ENCODE results near the gene ABCA4.

The ABCA4 gene

DNA sequence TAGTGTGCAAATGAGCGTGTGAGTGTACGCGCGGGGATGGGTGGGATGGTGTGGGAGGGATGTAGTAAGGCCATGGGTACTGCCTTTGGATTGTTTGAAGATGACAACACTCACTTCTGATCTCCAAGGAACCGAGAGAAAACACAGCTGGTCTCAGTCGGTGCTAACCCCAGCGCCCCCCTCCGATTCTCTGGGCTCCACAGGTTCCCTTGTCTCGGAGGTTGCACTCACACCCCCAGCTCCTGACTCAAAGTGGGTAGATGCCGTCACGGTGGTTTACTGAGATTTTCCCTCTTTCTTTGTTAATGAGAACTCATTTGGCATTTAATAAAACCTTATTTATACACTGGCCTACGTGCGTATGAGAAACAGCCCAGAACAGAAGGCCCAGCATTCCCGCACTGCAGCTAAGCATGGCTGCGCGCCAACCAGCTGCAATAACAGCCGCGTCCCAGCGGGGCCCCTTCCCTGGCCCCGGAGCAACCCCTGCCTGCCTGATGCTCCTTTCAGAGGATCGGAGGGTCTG lies 25.8 kb downstream of the ABCA4 start:
- ATAC-seq = no peak

DNA sequence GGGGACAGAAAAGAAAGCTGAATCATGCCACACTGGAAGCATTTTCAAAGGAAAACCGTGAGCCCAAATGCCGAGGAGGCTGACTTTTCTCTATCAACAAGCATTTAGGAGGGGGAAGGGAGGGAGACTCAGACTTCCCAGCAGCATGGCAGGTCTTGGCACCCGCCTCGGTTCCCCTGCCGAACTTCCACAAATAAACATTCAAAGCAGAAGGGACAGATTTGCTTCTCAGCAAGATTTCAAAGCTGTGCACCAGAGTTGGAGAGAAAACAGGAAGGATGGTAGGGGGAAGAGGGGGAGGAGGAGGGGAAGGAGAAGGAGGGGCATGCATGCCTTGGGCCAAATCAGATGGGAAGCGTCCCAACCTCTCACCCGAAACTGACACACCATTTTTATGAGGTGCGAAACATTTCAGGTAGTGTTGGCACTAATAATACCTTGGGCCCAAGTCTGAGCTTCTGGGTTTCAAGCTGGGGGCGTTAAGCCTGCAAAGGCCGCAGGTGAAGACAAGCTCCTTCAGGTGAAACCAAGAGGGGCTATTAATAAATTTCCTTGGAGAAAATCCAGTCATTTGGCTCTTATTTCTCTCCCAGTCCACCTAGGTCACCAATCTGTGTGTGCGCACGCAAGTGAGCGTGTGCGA lies 26.4 kb downstream of the ABCA4 start:
- TF ChIP-seq, protein P1, sequence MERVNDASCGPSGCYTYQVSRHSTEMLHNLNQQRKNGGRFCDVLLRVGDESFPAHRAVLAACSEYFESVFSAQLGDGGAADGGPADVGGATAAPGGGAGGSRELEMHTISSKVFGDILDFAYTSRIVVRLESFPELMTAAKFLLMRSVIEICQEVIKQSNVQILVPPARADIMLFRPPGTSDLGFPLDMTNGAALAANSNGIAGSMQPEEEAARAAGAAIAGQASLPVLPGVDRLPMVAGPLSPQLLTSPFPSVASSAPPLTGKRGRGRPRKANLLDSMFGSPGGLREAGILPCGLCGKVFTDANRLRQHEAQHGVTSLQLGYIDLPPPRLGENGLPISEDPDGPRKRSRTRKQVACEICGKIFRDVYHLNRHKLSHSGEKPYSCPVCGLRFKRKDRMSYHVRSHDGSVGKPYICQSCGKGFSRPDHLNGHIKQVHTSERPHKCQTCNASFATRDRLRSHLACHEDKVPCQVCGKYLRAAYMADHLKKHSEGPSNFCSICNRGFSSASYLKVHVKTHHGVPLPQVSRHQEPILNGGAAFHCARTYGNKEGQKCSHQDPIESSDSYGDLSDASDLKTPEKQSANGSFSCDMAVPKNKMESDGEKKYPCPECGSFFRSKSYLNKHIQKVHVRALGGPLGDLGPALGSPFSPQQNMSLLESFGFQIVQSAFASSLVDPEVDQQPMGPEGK (CRISPR knock-in tag; IDR thresholded peaks at IDR 0.05; ENCODE audit: borderline replicate concordance) = no peak
- TF ChIP-seq BACH2 (CRISPR knock-in tag; IDR thresholded peaks at IDR 0.05; ENCODE audit: borderline replicate concordance) (no peak), POU6F1 (CRISPR knock-in tag; IDR thresholded peaks at IDR 0.05; ENCODE audit: borderline replicate concordance, low read depth) (no peak), ZFP30 (CRISPR knock-in tag; IDR thresholded peaks at IDR 0.05) (no peak)
- ATAC-seq = no peak

More for the DNA sequence above, 25.8 kb downstream of the ABCA4 start:
- TF ChIP-seq ARNTL (CRISPR knock-in tag; IDR thresholded peaks at IDR 0.05; ENCODE audit: borderline replicate concordance, low read depth) (no peak), ESRRG (CRISPR knock-in tag; IDR thresholded peaks at IDR 0.05) (no peak), ZFP3 (CRISPR knock-in tag; IDR thresholded peaks at IDR 0.05) (no peak), ZNF565 (CRISPR knock-in tag; conservative IDR thresholded peaks at IDR 0.05; ENCODE audit: low read depth) (no peak), POU6F1 (CRISPR knock-in tag; IDR thresholded peaks at IDR 0.05; ENCODE audit: borderline replicate concordance, low read depth) (no peak), TCF4 (CRISPR knock-in tag; IDR thresholded peaks at IDR 0.05; ENCODE audit: borderline replicate concordance) (no peak), ZNF70 (CRISPR knock-in tag; IDR thresholded peaks at IDR 0.05) (no peak), ISL1 (CRISPR knock-in tag; IDR thresholded peaks at IDR 0.05) (no peak)
- TF ChIP-seq, protein P2, sequence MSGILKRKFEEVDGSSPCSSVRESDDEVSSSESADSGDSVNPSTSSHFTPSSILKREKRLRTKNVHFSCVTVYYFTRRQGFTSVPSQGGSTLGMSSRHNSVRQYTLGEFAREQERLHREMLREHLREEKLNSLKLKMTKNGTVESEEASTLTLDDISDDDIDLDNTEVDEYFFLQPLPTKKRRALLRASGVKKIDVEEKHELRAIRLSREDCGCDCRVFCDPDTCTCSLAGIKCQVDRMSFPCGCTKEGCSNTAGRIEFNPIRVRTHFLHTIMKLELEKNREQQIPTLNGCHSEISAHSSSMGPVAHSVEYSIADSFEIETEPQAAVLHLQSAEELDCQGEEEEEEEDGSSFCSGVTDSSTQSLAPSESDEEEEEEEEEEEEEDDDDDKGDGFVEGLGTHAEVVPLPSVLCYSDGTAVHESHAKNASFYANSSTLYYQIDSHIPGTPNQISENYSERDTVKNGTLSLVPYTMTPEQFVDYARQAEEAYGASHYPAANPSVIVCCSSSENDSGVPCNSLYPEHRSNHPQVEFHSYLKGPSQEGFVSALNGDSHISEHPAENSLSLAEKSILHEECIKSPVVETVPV (CRISPR knock-in tag; IDR thresholded peaks at IDR 0.05) = no peak

DNA sequence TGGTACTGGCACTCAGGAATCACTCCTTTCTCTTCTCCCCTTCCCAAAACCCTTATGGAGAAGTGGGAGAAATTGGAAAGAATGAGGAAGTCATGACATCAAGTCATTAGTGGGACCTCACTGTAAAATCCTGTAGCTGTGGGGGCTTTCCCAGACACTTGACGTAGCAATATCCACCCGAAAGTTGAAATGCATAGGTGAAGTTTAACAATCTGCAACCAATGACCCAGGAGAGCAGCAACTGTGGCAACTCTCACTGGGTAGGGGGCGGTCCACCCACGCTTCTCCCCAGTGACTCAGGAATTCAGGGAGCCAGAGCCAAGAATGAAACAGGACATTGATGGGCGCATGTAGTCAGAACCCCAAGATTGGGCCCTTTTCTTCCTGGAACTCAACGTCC lies 27.0 kb downstream of the ABCA4 start:
- no peak for ATAC-seq
- TF ChIP-seq RARB (CRISPR knock-in tag; IDR thresholded peaks at IDR 0.05) (no peak), SNAI2 (CRISPR knock-in tag; IDR thresholded peaks at IDR 0.05) (no peak), ZNF70 (CRISPR knock-in tag; IDR thresholded peaks at IDR 0.05) (no peak)

GRCh38 chr1:94093396-94093795 lies 27.6 kb downstream of the ABCA4 start:
- ATAC-seq = no peak
- TF ChIP-seq OSR1 (CRISPR knock-in tag; IDR thresholded peaks at IDR 0.05) (no peak), TOX (CRISPR knock-in tag; IDR thresholded peaks at IDR 0.05; ENCODE audit: borderline replicate concordance) (no peak), TCF4 (CRISPR knock-in tag; IDR thresholded peaks at IDR 0.05; ENCODE audit: borderline replicate concordance) (no peak), SNAI2 (CRISPR knock-in tag; IDR thresholded peaks at IDR 0.05) (no peak), RARB (CRISPR knock-in tag; IDR thresholded peaks at IDR 0.05) (no peak), ZC3H10 (CRISPR knock-in tag; IDR thresholded peaks at IDR 0.05) (no peak), ZFP3 (CRISPR knock-in tag; IDR thresholded peaks at IDR 0.05) (no peak), ESRRG (CRISPR knock-in tag; IDR thresholded peaks at IDR 0.05) (no peak), ARNTL (CRISPR knock-in tag; IDR thresholded peaks at IDR 0.05; ENCODE audit: borderline replicate concordance, low read depth) (no peak), ZNF565 (CRISPR knock-in tag; conservative IDR thresholded peaks at IDR 0.05; ENCODE audit: low read depth) (no peak), ISL1 (CRISPR knock-in tag; IDR thresholded peaks at IDR 0.05) (no peak)
- TF ChIP-seq, protein P3, sequence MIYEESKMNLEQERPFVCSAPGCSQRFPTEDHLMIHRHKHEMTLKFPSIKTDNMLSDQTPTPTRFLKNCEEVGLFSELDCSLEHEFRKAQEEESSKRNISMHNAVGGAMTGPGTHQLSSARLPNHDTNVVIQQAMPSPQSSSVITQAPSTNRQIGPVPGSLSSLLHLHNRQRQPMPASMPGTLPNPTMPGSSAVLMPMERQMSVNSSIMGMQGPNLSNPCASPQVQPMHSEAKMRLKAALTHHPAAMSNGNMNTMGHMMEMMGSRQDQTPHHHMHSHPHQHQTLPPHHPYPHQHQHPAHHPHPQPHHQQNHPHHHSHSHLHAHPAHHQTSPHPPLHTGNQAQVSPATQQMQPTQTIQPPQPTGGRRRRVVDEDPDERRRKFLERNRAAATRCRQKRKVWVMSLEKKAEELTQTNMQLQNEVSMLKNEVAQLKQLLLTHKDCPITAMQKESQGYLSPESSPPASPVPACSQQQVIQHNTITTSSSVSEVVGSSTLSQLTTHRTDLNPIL (CRISPR knock-in tag; IDR thresholded peaks at IDR 0.05; ENCODE audit: low read depth) = no peak
- TF ChIP-seq, protein P1 (CRISPR knock-in tag; IDR thresholded peaks at IDR 0.05; ENCODE audit: borderline replicate concordance) = no peak
- TF ChIP-seq, protein P2 (CRISPR knock-in tag; IDR thresholded peaks at IDR 0.05) = no peak
- TF ChIP-seq, protein P4, sequence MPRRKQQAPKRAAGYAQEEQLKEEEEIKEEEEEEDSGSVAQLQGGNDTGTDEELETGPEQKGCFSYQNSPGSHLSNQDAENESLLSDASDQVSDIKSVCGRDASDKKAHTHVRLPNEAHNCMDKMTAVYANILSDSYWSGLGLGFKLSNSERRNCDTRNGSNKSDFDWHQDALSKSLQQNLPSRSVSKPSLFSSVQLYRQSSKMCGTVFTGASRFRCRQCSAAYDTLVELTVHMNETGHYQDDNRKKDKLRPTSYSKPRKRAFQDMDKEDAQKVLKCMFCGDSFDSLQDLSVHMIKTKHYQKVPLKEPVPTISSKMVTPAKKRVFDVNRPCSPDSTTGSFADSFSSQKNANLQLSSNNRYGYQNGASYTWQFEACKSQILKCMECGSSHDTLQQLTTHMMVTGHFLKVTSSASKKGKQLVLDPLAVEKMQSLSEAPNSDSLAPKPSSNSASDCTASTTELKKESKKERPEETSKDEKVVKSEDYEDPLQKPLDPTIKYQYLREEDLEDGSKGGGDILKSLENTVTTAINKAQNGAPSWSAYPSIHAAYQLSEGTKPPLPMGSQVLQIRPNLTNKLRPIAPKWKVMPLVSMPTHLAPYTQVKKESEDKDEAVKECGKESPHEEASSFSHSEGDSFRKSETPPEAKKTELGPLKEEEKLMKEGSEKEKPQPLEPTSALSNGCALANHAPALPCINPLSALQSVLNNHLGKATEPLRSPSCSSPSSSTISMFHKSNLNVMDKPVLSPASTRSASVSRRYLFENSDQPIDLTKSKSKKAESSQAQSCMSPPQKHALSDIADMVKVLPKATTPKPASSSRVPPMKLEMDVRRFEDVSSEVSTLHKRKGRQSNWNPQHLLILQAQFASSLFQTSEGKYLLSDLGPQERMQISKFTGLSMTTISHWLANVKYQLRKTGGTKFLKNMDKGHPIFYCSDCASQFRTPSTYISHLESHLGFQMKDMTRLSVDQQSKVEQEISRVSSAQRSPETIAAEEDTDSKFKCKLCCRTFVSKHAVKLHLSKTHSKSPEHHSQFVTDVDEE (CRISPR knock-in tag; IDR thresholded peaks at IDR 0.05) = no peak

All from SK-N-SH treated with all-trans-retinoic acid at 6 μM for 48 hours (cell line).